ENCODE measurements around the gene BBS4. TPM values are rescaled to one million over a fixed set of nuclear protein-coding genes. Genes with fewer than 3 reads are reported as not detected.
A peak's percentile ranks its signal among the peaks of the same experiment; 100 is the strongest.

Gene BBS4
- total and polyA plus RNA-seq, 9 of the 15 experiments (the other 6 are each of a cell fraction or from before 2014, with no cell fraction given): 25.1 to 80.7 (median 38.9) TPM

- TF ChIP-seq, protein P1, sequence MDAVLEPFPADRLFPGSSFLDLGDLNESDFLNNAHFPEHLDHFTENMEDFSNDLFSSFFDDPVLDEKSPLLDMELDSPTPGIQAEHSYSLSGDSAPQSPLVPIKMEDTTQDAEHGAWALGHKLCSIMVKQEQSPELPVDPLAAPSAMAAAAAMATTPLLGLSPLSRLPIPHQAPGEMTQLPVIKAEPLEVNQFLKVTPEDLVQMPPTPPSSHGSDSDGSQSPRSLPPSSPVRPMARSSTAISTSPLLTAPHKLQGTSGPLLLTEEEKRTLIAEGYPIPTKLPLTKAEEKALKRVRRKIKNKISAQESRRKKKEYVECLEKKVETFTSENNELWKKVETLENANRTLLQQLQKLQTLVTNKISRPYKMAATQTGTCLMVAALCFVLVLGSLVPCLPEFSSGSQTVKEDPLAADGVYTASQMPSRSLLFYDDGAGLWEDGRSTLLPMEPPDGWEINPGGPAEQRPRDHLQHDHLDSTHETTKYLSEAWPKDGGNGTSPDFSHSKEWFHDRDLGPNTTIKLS (IDR thresholded peaks at IDR 0.05; ENCODE audit: borderline replicate concordance, low read depth): 0 out of 2 replicates have a peak, but pooled peaks have one; percentile 32
- TF ChIP-seq ZC3H11A (IDR thresholded peaks at IDR 0.05; ENCODE audit: low read depth, low read length) (0 out of 2 replicates have a peak, but pooled peaks have one; percentile 18), ERF (CRISPR knock-in tag; IDR thresholded peaks at IDR 0.05) (peak; percentile 58; the same call in 1 of the 2 replicates), POLR2B (IDR thresholded peaks at IDR 0.05; ENCODE audit: low read depth, partially characterized antibody) (peak; percentile 80), RBBP5 (IDR thresholded peaks at IDR 0.05; ENCODE audit: borderline replicate concordance, insufficient read depth, low read length, poor library complexity, severe bottlenecking) (peak; percentile 90), ELF1 (tag; IDR thresholded peaks at IDR 0.05) (peak; percentile 88), ZNF324 (CRISPR knock-in tag; IDR thresholded peaks at IDR 0.05) (0 out of 2 replicates have a peak, but pooled peaks have one; percentile 6), ZKSCAN8 (CRISPR knock-in tag; IDR thresholded peaks at IDR 0.05) (no peak), HBP1 (CRISPR knock-in tag; IDR thresholded peaks at IDR 0.05) (no peak), MAZ (CRISPR knock-in tag; conservative IDR thresholded peaks at IDR 0.05 in 1 of 2, IDR thresholded peaks at IDR 0.05 in 1 of 2) (peak; percentile 57 to 62; a peak in 1 of 4 replicates)
- TF ChIP-seq, protein P2, sequence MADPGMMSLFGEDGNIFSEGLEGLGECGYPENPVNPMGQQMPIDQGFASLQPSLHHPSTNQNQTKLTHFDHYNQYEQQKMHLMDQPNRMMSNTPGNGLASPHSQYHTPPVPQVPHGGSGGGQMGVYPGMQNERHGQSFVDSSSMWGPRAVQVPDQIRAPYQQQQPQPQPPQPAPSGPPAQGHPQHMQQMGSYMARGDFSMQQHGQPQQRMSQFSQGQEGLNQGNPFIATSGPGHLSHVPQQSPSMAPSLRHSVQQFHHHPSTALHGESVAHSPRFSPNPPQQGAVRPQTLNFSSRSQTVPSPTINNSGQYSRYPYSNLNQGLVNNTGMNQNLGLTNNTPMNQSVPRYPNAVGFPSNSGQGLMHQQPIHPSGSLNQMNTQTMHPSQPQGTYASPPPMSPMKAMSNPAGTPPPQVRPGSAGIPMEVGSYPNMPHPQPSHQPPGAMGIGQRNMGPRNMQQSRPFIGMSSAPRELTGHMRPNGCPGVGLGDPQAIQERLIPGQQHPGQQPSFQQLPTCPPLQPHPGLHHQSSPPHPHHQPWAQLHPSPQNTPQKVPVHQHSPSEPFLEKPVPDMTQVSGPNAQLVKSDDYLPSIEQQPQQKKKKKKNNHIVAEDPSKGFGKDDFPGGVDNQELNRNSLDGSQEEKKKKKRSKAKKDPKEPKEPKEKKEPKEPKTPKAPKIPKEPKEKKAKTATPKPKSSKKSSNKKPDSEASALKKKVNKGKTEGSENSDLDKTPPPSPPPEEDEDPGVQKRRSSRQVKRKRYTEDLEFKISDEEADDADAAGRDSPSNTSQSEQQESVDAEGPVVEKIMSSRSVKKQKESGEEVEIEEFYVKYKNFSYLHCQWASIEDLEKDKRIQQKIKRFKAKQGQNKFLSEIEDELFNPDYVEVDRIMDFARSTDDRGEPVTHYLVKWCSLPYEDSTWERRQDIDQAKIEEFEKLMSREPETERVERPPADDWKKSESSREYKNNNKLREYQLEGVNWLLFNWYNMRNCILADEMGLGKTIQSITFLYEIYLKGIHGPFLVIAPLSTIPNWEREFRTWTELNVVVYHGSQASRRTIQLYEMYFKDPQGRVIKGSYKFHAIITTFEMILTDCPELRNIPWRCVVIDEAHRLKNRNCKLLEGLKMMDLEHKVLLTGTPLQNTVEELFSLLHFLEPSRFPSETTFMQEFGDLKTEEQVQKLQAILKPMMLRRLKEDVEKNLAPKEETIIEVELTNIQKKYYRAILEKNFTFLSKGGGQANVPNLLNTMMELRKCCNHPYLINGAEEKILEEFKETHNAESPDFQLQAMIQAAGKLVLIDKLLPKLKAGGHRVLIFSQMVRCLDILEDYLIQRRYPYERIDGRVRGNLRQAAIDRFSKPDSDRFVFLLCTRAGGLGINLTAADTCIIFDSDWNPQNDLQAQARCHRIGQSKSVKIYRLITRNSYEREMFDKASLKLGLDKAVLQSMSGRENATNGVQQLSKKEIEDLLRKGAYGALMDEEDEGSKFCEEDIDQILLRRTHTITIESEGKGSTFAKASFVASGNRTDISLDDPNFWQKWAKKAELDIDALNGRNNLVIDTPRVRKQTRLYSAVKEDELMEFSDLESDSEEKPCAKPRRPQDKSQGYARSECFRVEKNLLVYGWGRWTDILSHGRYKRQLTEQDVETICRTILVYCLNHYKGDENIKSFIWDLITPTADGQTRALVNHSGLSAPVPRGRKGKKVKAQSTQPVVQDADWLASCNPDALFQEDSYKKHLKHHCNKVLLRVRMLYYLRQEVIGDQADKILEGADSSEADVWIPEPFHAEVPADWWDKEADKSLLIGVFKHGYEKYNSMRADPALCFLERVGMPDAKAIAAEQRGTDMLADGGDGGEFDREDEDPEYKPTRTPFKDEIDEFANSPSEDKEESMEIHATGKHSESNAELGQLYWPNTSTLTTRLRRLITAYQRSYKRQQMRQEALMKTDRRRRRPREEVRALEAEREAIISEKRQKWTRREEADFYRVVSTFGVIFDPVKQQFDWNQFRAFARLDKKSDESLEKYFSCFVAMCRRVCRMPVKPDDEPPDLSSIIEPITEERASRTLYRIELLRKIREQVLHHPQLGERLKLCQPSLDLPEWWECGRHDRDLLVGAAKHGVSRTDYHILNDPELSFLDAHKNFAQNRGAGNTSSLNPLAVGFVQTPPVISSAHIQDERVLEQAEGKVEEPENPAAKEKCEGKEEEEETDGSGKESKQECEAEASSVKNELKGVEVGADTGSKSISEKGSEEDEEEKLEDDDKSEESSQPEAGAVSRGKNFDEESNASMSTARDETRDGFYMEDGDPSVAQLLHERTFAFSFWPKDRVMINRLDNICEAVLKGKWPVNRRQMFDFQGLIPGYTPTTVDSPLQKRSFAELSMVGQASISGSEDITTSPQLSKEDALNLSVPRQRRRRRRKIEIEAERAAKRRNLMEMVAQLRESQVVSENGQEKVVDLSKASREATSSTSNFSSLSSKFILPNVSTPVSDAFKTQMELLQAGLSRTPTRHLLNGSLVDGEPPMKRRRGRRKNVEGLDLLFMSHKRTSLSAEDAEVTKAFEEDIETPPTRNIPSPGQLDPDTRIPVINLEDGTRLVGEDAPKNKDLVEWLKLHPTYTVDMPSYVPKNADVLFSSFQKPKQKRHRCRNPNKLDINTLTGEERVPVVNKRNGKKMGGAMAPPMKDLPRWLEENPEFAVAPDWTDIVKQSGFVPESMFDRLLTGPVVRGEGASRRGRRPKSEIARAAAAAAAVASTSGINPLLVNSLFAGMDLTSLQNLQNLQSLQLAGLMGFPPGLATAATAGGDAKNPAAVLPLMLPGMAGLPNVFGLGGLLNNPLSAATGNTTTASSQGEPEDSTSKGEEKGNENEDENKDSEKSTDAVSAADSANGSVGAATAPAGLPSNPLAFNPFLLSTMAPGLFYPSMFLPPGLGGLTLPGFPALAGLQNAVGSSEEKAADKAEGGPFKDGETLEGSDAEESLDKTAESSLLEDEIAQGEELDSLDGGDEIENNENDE (IDR thresholded peaks at IDR 0.05; ENCODE audit: low read depth, low read length): no peak
These were observed at the start of gene BBS4, which contains the start of gene HIGD2B (continued) for GRCh38 chr15:72685925-72686794.

Data from K562 (cell line).